ACHN (cell line): ENCODE results near the gene ABCA8.

ENCODE experiments used
- DNase-seq: peaks from one replicate; pipeline ENCODE4 v3.0.0-alpha.2; 2015
- in situ Hi-C: cut with HindIII; loops from 2 replicates; pipeline ENCODE4 v1.10.0; 2017; ENCODE audit warnings: low sequenced_read_pairs, low pct_ligation_motif_present, low pct_unique_long_range_greater_than_20kb

The ABCA8 gene

DNA sequence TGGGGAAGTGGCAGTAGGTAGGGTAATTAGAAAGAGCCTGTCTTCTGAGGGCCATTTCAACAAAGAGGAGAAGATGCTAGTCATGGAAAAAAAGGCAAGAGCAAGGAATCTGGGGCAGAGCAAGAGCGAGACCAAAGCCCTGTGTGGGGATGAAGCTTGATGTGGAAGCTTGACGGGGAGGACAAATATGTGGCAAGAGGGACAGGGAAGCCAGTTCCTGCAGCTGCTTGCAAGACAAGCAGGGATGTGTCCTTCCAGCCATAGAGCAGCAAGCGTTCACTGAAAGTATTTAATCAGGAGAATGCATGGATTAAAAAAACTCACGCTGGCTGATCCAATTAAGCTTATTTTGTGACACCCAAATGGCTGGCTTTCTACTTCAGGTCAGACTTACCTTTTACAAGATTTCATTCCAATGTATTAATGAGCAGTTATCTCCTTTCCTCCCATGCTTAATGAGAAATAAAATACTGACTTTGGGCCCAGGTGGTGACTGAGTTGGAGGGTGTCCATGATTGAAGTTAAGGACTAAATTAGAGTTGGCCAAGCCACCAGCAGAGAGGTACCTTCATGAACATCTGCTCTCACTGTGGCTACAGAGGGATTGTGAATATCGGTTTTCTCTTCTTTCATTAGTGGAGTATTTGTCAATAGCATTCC, 76.8 kb downstream of the ABCA8 start:
- in situ Hi-C loops = no loop called here
- no peak for DNase-seq

DNA sequence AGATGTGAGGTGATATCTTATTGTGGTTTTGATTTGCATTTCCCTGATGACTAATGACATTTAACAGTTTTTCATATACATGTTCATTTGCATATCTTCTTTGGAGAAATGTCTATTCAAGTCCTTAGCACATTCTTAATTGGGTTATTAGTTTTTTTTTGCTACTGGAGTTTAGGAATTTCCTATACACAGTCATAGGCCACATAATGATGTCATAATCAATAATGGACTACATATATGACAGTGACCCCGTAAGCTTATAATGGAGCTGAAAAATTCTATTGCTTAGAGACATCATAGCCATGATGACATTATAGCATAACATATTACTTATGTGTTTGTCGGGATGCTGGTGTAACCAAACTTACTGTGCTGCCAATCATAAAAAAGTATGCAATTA, 83.7 kb downstream of the ABCA8 start:
- in situ Hi-C loops = no loop called here
- no peak for DNase-seq

DNA sequence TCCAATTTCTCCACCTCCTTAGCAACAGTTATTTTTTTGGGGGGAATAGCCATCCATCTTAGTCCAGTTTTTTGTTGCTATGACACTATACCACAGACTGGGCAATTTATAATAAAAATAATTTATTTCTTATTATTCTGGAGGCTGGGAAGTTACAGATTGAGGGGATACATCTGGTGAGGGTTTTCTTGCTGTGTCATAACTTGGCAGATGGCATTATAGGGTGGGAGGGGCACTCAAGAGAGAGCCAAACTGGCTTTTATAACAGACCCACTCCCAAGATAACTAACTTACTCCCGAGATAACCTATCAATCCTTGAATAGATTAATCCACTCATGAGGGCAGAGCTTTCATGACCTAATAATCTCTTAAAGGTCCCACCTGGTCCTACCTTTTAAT, 84.2 kb downstream of the ABCA8 start:
- no peak for DNase-seq
- in situ Hi-C loops = no loop called here

DNA sequence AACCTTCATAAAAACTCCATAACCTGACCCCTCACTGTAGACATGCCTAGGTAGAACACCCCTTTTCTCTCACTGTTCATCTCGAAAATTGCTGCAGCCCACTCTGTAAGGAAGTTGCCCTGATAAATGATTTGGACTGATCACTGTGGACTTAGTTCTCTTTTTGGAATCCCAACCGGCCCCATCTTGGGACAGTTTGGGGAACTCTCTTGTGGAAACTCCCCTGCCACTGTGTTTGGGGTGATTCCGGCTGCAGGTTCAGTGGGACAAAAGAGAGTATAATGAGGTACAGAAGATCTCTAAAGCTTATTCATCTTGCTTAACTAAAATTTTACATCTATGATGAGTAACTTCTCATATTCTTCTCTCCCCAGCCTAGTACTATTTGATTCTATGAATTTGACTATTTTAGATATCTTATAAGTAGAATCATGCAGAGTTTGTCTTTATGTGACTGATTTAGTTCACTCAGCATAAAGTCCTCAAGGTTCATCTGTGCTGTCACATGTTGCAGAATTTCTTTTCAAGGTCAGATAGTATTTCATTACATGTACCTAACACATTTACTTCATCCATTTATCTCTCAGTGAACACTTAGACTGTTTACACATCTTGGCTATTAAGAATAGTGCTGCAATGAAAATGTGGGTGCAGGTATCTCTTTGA, 84.9 kb downstream of the ABCA8 start:
- in situ Hi-C loops = no loop called here

DNA sequence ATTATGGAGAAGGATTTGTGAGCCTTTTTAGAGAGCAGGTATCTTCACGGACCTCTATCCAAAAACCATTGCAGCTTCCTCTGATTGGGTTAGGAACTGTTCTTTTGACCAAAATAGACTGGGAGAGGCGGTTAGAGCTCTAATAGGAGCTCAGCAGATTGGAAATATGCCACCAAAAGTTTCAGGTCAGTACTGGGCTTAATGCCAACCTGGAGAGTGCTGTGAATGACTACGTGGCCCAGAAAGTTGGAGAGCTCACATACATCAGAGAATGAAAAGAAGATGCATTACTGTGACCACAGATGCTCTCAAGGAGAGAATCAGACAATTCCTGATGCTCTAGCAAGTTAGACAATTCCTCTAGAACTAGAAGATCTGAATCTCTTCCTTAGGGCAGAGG, 86.5 kb downstream of the ABCA8 start:
- in situ Hi-C loops = no loop called here
- DNase-seq = no peak

More for the DNA sequence above, 84.9 kb downstream of the ABCA8 start:
- DNase-seq = no peak

DNA sequence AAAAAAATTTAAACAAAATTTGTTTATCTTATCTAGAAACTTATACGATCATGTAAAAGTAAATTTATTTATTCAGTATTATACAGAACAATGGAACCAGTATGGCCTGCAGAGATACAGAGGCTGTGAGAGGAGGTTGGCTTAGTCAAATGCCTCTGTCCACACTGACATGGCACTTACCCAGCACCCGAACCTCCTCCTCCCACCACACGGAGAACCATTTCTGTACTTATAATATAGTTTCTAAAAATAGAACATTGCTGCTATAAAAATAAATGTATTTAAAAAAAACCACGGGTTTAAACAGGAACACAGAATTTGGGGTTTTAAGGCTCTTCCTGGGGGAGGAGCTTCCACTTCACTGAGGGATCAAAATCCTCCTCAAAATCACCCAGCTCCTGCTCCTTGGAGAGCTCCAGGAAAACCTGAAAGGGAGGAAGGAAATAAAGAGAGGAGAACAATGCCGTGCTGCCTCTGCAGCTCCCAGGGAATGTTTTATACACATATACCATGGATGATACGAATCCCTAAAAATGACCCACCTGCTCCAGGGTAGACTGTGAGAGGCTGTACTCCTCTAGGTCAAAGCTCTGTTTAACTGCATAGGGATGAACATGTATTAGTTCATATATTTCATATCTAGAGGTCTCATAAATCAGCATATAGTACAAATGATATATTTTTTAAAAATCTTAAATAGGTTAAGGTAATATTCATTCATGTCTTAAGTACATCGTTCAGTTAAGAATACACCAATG, 87.3 kb downstream of the ABCA8 start:
- no peak for DNase-seq
- in situ Hi-C loops = no loop called here

- in situ Hi-C loops = no loop called here
- DNase-seq = no peak
Measured at GRCh38 chr17:68865584-68865983, 89.6 kb downstream of the ABCA8 start.

GRCh38 chr17:68863091-68863652, 92.0 kb downstream of the ABCA8 start:
- no peak for DNase-seq
- in situ Hi-C loops = no loop called here

DNA sequence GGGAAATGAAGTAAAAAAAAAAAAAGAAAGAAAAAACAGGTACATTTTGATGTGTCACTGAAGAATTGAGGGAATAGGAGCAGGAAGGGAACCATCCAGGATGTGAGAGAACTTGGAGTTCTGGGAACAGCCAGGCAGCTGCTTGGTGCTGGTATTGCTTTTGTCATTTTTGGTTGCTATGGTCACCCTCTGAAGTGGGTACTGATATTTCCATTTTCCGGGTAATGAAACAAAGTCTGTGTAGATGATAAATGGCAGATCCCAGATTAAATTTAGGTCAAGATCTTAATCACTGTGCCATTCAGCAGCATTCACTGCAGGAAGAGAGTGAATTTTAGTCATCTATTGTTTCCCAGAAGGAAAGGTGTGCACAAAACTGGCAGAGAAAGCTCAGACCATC, 93.6 kb downstream of the ABCA8 start:
- no peak for DNase-seq
- in situ Hi-C loops = no loop called here

DNA sequence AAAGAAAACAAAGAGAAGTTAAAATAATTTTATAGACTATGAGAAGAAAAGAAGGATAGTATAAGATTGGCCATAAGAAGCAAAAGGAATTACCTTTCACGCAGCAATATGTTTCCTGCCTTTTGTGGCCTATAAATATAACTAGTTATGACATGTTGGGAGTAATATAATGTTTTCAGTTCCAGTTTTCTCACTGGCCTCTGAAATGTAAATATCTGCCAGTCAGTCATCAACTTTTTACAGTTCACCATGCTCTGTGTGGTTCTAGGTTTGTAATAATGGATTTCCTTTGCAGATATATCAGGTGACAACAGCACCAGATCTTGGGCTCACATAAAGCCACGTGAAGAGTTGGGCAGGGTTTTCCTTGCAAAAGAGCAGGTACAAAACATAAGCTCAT, 94.3 kb downstream of the ABCA8 start:
- DNase-seq = no peak
- in situ Hi-C loops = no loop called here

DNA sequence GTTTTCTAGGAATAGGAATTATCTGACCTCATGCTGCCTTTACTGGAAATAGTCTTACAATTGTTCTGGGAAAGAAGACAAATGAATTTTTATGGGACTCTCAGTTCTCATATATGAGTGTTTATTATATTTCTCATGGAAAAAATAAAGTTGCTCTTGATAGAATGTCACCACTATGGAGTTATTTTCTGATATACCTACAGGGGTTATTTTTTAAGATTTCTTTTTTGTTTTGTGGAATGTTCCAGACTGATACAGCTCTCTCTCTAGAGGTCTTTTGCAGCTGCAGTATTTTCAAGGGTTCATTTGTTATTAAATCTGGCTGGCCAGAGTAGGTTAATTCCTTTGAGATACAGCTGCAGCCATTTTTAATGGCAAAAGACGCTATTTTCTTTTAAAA, 100.7 kb downstream of the ABCA8 start:
- no peak for DNase-seq
- in situ Hi-C loops = no loop called here

DNA sequence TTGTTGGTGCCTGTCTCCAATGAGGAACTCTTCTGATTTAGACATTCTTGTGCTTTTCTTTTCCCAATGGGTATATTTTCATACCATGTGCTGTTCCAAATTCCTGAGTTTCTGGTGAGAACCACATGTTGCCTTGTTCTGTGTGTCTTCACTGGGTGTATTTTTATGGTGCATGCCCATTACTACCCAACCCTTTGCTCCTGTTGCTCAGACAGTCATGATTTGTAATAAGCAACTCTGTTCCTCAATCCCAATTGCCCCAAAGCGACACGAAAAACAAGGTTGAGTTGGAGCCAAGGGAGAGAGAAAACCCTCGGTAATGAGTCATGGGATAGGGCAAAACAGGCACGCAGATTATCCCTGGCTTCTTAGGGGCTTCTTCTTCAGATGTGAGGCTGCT, 101.8 kb downstream of the ABCA8 start:
- no peak for DNase-seq
- in situ Hi-C loops = no loop called here

DNA sequence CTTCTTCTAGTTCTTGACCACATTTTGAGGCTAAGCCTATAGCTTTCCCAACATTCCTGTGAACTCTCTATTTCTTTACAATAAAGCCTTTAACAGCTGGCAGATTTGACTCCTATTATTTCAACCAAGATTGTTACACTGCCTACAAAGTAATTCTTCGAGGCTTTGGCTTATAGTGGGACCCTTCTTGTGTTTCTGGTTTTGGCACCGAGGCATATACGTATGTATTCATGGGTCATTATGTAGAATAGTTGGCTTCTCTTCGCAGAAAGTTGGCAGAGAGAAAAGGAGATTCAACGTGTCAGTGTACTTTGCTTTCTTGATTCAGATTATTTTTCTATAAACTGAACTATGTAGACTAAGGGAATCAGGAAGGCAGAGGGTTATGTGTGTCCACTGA, 102.2 kb downstream of the ABCA8 start:
- DNase-seq = no peak
- in situ Hi-C loops = no loop called here

- in situ Hi-C loops = no loop called here
- no peak for DNase-seq
Measured at GRCh38 chr17:68851890-68852289, 103.3 kb downstream of the ABCA8 start.

- no peak for DNase-seq
- in situ Hi-C loops = no loop called here
Measured at GRCh38 chr17:68850749-68851510, 104.3 kb downstream of the ABCA8 start.

DNA sequence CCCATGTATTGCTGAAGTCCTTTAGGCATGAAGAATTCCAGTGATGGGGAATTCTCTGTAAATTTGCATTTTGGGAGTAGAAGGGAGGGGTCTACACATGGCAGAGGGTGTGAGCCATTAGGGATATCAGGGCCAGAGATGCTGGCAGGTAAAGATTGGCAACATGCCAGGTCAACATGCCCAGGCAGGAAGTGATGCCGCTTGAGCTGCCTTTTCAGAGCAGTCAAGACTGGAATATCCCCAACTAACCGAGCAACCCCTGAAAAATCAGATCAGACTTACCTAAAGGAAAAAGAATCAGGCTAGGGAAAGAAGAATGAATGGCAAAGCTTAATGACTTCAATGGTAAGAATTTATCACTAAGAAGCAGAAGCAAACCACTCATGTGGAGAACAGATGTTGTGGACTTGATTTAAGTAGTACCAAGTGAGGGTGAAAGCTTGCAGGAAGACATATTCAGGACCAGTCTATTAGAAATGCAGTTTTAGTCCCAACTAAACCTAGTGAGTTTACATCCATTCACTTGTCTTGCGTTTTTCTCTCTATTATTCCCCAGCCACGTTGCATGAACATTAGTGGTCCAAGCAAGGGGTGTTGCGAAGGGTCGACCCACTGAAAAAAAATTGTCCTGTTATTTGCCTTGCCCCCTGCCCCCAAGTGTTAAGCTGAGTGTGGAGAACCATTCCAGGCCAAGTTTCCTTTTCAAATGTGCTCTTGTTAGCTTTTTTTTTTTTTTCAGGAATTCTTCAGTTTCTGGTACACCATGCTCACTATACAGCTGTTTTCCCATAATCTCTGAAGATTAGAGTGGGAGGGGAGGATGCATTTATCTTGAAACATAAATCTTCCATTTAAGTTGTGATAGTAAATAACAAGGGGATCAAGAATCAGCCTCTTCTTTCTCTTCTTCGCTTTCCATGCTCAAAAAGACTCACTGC, 105.2 kb downstream of the ABCA8 start:
- DNase-seq = no peak
- in situ Hi-C loops = no loop called here

DNA sequence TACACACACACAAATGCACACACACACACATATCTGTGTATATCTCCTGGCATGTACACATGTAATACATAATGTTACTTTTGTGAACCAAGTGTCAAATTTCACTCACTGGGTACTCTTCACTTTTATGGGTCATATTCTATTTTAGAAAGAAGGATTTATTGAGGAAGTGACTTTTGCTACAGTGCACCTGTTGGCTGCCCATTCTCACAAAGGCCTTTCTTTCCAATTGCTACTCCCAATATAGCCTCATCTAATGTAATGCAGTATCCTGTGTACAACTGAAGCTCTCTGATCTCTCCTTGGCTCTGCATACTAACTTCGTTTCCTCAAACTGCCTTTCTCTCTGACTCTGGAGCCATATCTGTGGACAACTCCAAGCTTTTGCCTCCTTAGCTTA, 107.5 kb downstream of the ABCA8 start:
- in situ Hi-C loops = no loop called here
- no peak for DNase-seq

DNA sequence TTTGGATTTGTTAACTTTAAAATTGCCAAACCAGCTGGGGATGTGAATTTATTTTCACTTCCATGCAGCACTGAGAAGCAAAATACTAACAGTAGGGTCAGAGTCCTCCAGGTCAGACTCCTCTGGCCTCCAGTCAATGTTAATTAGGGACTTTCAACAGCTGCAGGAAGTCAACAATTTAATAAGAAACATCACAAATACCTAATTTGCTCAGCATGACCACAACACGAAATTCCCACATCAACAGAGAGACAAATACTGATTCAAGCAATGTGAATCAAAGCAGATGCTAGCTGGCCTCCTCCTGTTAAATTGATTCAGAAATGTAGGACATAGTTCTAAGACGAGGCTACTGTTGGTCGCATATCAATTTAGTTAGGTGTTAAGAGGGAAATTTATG, 111.7 kb downstream of the ABCA8 start:
- DNase-seq = no peak
- in situ Hi-C loops = no loop called here
